ENCODE measurements around the gene TRIM72.
"Not testable (repeated sequence)": the region's sequence is repeated elsewhere in the genome, so short reads cannot be mapped to it uniquely, and the experiment has no call there.

Gene TRIM72

GRCh38 chr16:31229501-31229900 lies 15.6 kb downstream of the TRIM72 start:
- H3K27ac ChIP-seq (ENCODE audit: low read depth, low read length): no peak overlapping the region
- no peaks in the 10 kb centered on the region for H3K36me3 ChIP-seq (ENCODE audit: control insufficient read depth in 1 of 2, insufficient read depth in 2 of 2, low read length in 2 of 2)
- H3K9ac ChIP-seq (ENCODE audit: low read depth in 1 of 2, low read length in 2 of 2): no peak overlapping the region
- H3K9me3 ChIP-seq (ENCODE audit: control insufficient read depth in 1 of 2, low read length in 2 of 2): no peaks in the 10 kb centered on the region
- H3K27me3 ChIP-seq (ENCODE audit: control insufficient read depth in 1 of 2, insufficient read depth in 2 of 2, low read length in 2 of 2): no peaks in the 10 kb centered on the region
- no peaks in the 10 kb centered on the region for H3K4me1 ChIP-seq (ENCODE audit: control insufficient read depth in 1 of 2, insufficient read depth in 2 of 2, low read length in 2 of 2)
- H3K4me3 ChIP-seq (ENCODE audit: low read depth in 1 of 2, low read length in 2 of 2): no peak overlapping the region

GRCh38 chr16:31238041-31238440 lies 24.1 kb downstream of the TRIM72 start:
- no peaks in the 10 kb centered on the region for H3K27me3 ChIP-seq (ENCODE audit: control insufficient read depth in 1 of 2, insufficient read depth in 2 of 2, low read length in 2 of 2)
- no peak overlapping the region for H3K4me3 ChIP-seq (ENCODE audit: low read depth in 1 of 2, low read length in 2 of 2)
- peaks cover 0 to 4% of the 10 kb centered on the region in 2 donors for H3K9me3 ChIP-seq (ENCODE audit: control insufficient read depth in 1 of 2, low read length in 2 of 2)
- H3K9ac ChIP-seq (ENCODE audit: low read depth in 1 of 2, low read length in 2 of 2): no peak overlapping the region
- H3K4me1 ChIP-seq (ENCODE audit: control insufficient read depth in 1 of 2, insufficient read depth in 2 of 2, low read length in 2 of 2): peaks cover 0 to 2% of the 10 kb centered on the region in 2 donors
- H3K27ac ChIP-seq (ENCODE audit: low read depth, low read length): no peak overlapping the region
- no peaks in the 10 kb centered on the region for H3K36me3 ChIP-seq (ENCODE audit: control insufficient read depth in 1 of 2, insufficient read depth in 2 of 2, low read length in 2 of 2)

DNA sequence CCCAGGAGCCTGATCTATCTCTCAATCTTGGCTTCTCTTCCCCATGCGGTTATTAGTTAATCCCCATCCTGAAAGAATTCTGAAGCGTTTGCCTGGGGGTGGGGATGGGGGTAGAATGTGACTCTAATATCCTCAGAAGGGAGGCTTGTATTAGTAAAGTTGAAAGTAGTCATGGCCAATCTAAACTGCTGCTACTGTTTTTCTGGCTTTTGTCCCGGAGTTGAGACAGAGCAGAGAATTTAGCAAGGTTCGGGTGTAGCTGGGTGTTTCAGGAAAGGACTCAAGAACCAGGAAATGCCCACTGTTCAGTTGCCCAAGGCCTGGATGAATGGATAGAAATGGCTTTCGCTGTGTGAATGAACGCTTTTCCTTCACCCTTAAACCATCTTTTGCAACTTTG lies 28.3 kb downstream of the TRIM72 start:
- no peak overlapping the region for H3K27ac ChIP-seq (ENCODE audit: low read depth, low read length)
- no peaks in the 10 kb centered on the region for H3K9me3 ChIP-seq (ENCODE audit: control insufficient read depth in 1 of 2, low read length in 2 of 2)
- H3K4me3 ChIP-seq (ENCODE audit: low read depth in 1 of 2, low read length in 2 of 2): no peak overlapping the region
- peaks cover 0 to 2% of the 10 kb centered on the region in 2 donors for H3K4me1 ChIP-seq (ENCODE audit: control insufficient read depth in 1 of 2, insufficient read depth in 2 of 2, low read length in 2 of 2)
- H3K9ac ChIP-seq (ENCODE audit: low read depth in 1 of 2, low read length in 2 of 2): no peak overlapping the region
- H3K27me3 ChIP-seq (ENCODE audit: control insufficient read depth in 1 of 2, insufficient read depth in 2 of 2, low read length in 2 of 2): no peaks in the 10 kb centered on the region
- H3K36me3 ChIP-seq (ENCODE audit: control insufficient read depth in 1 of 2, insufficient read depth in 2 of 2, low read length in 2 of 2): no peaks in the 10 kb centered on the region

GRCh38 chr16:31243734-31244670 lies 30.1 kb downstream of the TRIM72 start:
- no peak overlapping the region for H3K27ac ChIP-seq (ENCODE audit: low read depth, low read length)

DNA sequence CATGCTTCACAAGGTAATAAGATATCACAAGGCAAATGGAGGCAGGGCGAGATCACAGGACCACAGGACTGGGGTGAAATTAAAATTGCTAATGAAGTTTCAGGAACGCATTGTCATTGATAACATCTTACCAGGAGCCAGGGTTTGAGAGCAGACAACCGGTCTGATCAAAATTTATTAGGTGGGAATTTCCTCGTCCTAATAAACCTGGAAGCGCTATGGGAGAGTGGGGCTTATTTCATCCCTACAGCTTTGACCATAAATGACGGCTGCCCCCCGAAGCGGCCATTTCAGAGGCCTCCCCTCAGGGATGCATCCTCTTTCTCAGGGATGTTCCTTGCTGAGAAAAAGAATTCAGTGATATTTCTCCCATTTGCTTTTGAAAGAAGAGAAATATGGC lies 31.7 kb downstream of the TRIM72 start:
- H3K9ac ChIP-seq (ENCODE audit: low read depth in 1 of 2, low read length in 2 of 2); H3K4me3 ChIP-seq (ENCODE audit: low read depth in 1 of 2, low read length in 2 of 2); H3K27ac ChIP-seq (ENCODE audit: low read depth, low read length): not testable (repeated sequence)

More at GRCh38 chr16:31243734-31244670, 30.1 kb downstream of the TRIM72 start:
- Histone ChIP-seq H3K9me3 (ENCODE audit: control insufficient read depth in 1 of 2, low read length in 2 of 2) (no peaks in the 10 kb centered on the region), H3K4me1 (ENCODE audit: control insufficient read depth in 1 of 2, insufficient read depth in 2 of 2, low read length in 2 of 2) (no peaks in the 10 kb centered on the region), H3K4me3 (ENCODE audit: low read depth in 1 of 2, low read length in 2 of 2) (no peak overlapping the region), H3K9ac (ENCODE audit: low read depth in 1 of 2, low read length in 2 of 2) (no peak overlapping the region), H3K27me3 (ENCODE audit: control insufficient read depth in 1 of 2, insufficient read depth in 2 of 2, low read length in 2 of 2) (peaks cover 0 to 5% of the 10 kb centered on the region in 2 donors), H3K36me3 (ENCODE audit: control insufficient read depth in 1 of 2, insufficient read depth in 2 of 2, low read length in 2 of 2) (no peaks in the 10 kb centered on the region)

GRCh38 chr16:31246296-31246695 lies 32.4 kb downstream of the TRIM72 start:
- no peak overlapping the region for H3K9ac ChIP-seq (ENCODE audit: low read depth in 1 of 2, low read length in 2 of 2)
- no peak overlapping the region for H3K27ac ChIP-seq (ENCODE audit: low read depth, low read length)
- peaks cover 0 to 8% of the 10 kb centered on the region in 2 donors for H3K27me3 ChIP-seq (ENCODE audit: control insufficient read depth in 1 of 2, insufficient read depth in 2 of 2, low read length in 2 of 2)
- no peaks in the 10 kb centered on the region for H3K9me3 ChIP-seq (ENCODE audit: control insufficient read depth in 1 of 2, low read length in 2 of 2)
- no peaks in the 10 kb centered on the region for H3K36me3 ChIP-seq (ENCODE audit: control insufficient read depth in 1 of 2, insufficient read depth in 2 of 2, low read length in 2 of 2)
- no peaks in the 10 kb centered on the region for H3K4me1 ChIP-seq (ENCODE audit: control insufficient read depth in 1 of 2, insufficient read depth in 2 of 2, low read length in 2 of 2)
- H3K4me3 ChIP-seq (ENCODE audit: low read depth in 1 of 2, low read length in 2 of 2): no peak overlapping the region

More for the DNA sequence above, 31.7 kb downstream of the TRIM72 start:
- H3K36me3 ChIP-seq (ENCODE audit: control insufficient read depth in 1 of 2, insufficient read depth in 2 of 2, low read length in 2 of 2); H3K27me3 ChIP-seq (ENCODE audit: control insufficient read depth in 1 of 2, insufficient read depth in 2 of 2, low read length in 2 of 2); H3K9me3 ChIP-seq (ENCODE audit: control insufficient read depth in 1 of 2, low read length in 2 of 2); H3K4me1 ChIP-seq (ENCODE audit: control insufficient read depth in 1 of 2, insufficient read depth in 2 of 2, low read length in 2 of 2): not testable (repeated sequence)

DNA sequence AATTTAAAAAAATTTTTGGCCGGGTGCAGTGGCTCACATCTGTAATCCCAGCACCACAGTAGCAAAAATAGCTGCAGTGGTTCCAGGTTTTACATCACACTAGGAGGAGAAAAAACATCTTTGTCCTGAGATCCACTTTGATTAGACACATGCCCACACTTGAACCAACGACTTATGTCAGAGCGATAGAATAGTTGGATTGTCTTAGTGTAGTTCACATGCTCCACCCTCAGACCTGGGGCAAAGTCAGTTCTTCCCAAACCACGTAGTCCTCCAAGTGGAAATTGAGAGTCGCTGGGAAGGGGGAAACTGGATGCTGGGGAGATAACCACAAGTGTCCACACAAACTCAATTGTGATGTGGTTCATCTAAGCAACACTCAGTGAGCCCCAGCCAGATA lies 34.4 kb downstream of the TRIM72 start:
- Histone ChIP-seq H3K9ac (ENCODE audit: low read depth in 1 of 2, low read length in 2 of 2) (no peak overlapping the region), H3K27ac (ENCODE audit: low read depth, low read length) (no peak overlapping the region), H3K9me3 (ENCODE audit: control insufficient read depth in 1 of 2, low read length in 2 of 2) (no peaks in the 10 kb centered on the region), H3K27me3 (ENCODE audit: control insufficient read depth in 1 of 2, insufficient read depth in 2 of 2, low read length in 2 of 2) (peaks cover 0 to 8% of the 10 kb centered on the region in 2 donors), H3K36me3 (ENCODE audit: control insufficient read depth in 1 of 2, insufficient read depth in 2 of 2, low read length in 2 of 2) (no peaks in the 10 kb centered on the region), H3K4me1 (ENCODE audit: control insufficient read depth in 1 of 2, insufficient read depth in 2 of 2, low read length in 2 of 2) (no peaks in the 10 kb centered on the region), H3K4me3 (ENCODE audit: low read depth in 1 of 2, low read length in 2 of 2) (no peak overlapping the region)

DNA sequence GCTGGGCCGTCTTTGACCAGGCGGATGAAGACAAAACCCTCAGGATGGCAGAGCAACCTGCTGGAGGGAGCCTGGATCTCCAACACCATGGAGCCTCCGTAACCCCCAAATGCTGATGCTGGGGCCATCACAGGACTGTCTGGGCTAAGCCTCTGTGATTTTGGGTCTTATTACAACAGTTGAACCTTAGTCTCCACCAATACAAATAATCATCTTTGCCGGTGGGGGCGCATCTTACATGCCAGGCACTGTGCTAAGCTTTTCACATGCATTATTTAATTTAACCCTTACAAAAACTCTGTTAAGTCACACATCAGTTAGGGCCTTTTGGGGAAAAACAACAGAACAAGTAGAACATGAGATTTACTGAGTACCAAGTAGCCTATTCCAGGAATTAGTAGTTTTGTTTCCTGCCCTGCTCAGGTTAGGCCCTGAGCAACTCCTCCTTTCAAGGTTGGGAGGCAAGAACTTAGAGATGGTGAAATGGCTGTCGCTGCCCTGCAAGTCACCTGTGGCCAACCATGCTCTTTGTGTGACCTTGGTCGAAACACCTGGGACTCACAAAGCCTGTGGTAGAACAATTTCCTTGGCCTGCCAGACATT lies 37.0 kb downstream of the TRIM72 start:
- H3K36me3 ChIP-seq (ENCODE audit: control insufficient read depth in 1 of 2, insufficient read depth in 2 of 2, low read length in 2 of 2): no peaks in the 10 kb centered on the region
- H3K27ac ChIP-seq (ENCODE audit: low read depth, low read length): no peak overlapping the region
- no peak overlapping the region for H3K9ac ChIP-seq (ENCODE audit: low read depth in 1 of 2, low read length in 2 of 2)
- no peaks in the 10 kb centered on the region for H3K4me1 ChIP-seq (ENCODE audit: control insufficient read depth in 1 of 2, insufficient read depth in 2 of 2, low read length in 2 of 2)
- no peaks in the 10 kb centered on the region for H3K9me3 ChIP-seq (ENCODE audit: control insufficient read depth in 1 of 2, low read length in 2 of 2)
- no peak overlapping the region for H3K4me3 ChIP-seq (ENCODE audit: low read depth in 1 of 2, low read length in 2 of 2)
- peaks cover 0 to 8% of the 10 kb centered on the region in 2 donors for H3K27me3 ChIP-seq (ENCODE audit: control insufficient read depth in 1 of 2, insufficient read depth in 2 of 2, low read length in 2 of 2)

DNA sequence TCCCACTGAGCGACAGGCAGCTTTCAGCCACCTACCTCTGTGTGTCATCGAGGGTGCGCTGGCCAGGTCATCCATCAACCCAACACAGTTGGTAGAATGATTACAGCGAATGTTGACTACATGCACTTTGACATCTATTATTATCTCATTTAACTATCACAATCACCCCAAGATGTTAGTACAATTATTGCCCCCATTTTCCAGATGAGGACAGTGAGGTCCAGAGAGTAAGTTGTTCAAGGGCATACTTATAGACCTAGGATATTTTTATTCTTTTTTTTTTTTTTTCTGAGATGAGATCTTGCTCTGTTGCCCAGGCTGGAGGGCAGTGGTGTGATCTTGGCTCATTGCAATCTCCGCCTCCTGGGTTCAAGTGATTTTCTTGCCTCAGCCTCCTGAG lies 37.5 kb downstream of the TRIM72 start:
- Histone ChIP-seq H3K27ac (ENCODE audit: low read depth, low read length) (no peak overlapping the region), H3K9me3 (ENCODE audit: control insufficient read depth in 1 of 2, low read length in 2 of 2) (no peaks in the 10 kb centered on the region), H3K4me3 (ENCODE audit: low read depth in 1 of 2, low read length in 2 of 2) (no peak overlapping the region), H3K27me3 (ENCODE audit: control insufficient read depth in 1 of 2, insufficient read depth in 2 of 2, low read length in 2 of 2) (peaks cover 0 to 8% of the 10 kb centered on the region in 2 donors), H3K36me3 (ENCODE audit: control insufficient read depth in 1 of 2, insufficient read depth in 2 of 2, low read length in 2 of 2) (no peaks in the 10 kb centered on the region), H3K9ac (ENCODE audit: low read depth in 1 of 2, low read length in 2 of 2) (no peak overlapping the region), H3K4me1 (ENCODE audit: control insufficient read depth in 1 of 2, insufficient read depth in 2 of 2, low read length in 2 of 2) (no peaks in the 10 kb centered on the region)

DNA sequence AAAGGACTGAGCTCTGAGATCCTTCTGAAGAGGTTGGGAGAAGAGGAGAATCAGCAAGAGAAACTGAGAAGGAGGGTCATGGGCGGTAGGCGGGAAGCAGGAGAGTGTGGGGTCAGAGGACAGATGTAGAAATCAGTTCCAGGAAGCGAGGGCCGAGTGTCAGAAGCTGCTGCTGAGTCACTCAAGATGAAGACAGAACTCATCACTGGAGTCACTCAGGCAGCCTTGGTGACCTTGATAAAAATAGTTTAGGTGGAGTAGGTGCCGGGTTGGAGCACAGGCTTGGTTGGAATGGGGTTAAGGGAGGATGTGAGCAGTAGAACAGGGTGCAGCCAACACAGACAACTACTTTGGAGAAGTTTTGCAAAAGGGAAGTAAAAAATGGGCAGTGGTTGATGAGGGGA lies 39.7 kb downstream of the TRIM72 start:
- no peak overlapping the region for H3K4me3 ChIP-seq (ENCODE audit: low read depth in 1 of 2, low read length in 2 of 2)
- no peak overlapping the region for H3K9ac ChIP-seq (ENCODE audit: low read depth in 1 of 2, low read length in 2 of 2)
- H3K36me3 ChIP-seq (ENCODE audit: control insufficient read depth in 1 of 2, insufficient read depth in 2 of 2, low read length in 2 of 2): no peaks in the 10 kb centered on the region
- H3K9me3 ChIP-seq (ENCODE audit: control insufficient read depth in 1 of 2, low read length in 2 of 2): no peaks in the 10 kb centered on the region
- H3K27ac ChIP-seq (ENCODE audit: low read depth, low read length): no peak overlapping the region
- no peaks in the 10 kb centered on the region for H3K4me1 ChIP-seq (ENCODE audit: control insufficient read depth in 1 of 2, insufficient read depth in 2 of 2, low read length in 2 of 2)
- peaks cover 0 to 7% of the 10 kb centered on the region in 2 donors for H3K27me3 ChIP-seq (ENCODE audit: control insufficient read depth in 1 of 2, insufficient read depth in 2 of 2, low read length in 2 of 2)
